ENCODE data around the gene TOMM7.

Gene TOMM7

DNA sequence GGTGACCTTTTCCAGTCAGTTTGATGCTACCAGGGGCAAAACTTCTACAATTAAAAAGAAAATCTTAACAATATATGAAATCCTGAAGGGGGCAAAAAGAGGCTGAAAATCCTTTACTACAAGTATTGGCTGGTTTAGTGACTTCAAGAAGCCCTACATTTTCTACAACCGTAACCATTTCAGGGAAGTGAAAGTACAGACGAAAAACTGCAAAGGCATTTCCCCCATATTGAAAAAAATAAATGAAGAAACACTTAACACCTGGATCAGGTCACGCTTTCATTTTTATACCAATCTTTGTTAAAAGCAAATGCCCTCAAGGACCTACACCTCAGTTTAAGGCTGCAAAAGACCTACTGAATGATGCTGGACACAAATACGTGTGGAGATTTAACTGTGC, 57.0 kb downstream of the TOMM7 start:
- Histone ChIP-seq H3K27ac (ENCODE audit: low read depth, low read length) (no peak overlapping the region), H3K4me1 (ENCODE audit: control insufficient read depth, insufficient read depth, low read length) (no peaks in the 10 kb centered on the region), H3K36me3 (ENCODE audit: control insufficient read depth, insufficient read depth, low read length) (no peaks in the 10 kb centered on the region), H3K9ac (ENCODE audit: low read length) (no peak overlapping the region), H3K27me3 (ENCODE audit: control insufficient read depth, insufficient read depth, low read length) (no peaks in the 10 kb centered on the region), H3K4me3 (ENCODE audit: low read length) (no peak overlapping the region)

Measured in rectal smooth muscle tissue (tissue), 1 donor.